GM18951 (cell line): Measurements from ENCODE around the gene TMEM222.

Experiments used
- POLR2A ChIP-seq: IDR thresholded peaks from 4 replicates; pipeline ENCODE4 v1.6.1; 2011; ENCODE audit warnings: mild to moderate bottlenecking; ENCODE audit not compliant: insufficient read length, insufficient read depth; ENCODE audit errors: extremely low read depth
- in situ Hi-C: fragments of 300-500 bp; cut with MboI; formaldehyde crosslinking; loops from one replicate; pipeline ENCODE4 v1.12.0; 2022; ENCODE audit warnings: low sequenced_read_pairs, mixed read lengths, inconsistent platforms; ENCODE audit not compliant: unreplicated experiment

TMEM222 gene

GRCh38 chr1:27341525-27342252, 19.7 kb downstream of the TMEM222 start, which contains the start of gene SYTL1:
TSS of gene SYTL1 (plus strand) at chr1:27342022. CDS start at chr1:27345335, 3,313 bp downstream.
- in situ Hi-C loops: no loop called here
- TF ChIP-seq POLR2A: peak; percentile 48

DNA sequence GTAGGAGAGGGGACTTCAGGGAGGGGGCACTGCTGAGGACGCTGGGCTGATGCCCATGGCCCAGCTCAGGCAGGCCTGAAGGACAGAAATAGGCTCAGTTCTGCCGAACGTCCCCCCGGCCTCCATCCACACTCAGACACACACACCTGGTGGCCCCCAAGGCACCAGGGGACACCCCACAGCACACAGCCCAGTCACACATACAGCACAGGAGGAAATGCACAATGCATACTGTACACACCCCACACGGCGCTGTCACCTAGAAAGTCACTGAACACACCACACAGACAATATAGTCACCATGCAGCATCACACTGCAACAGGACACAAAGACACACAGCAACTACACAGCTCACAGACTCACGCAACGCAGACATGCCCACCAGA, 20.4 kb downstream of the TMEM222 start:
- in situ Hi-C loops: no loop called here
- TF ChIP-seq POLR2A: no peak

GRCh38 chr1:27342778-27343638, 21.0 kb downstream of the TMEM222 start:
- in situ Hi-C loops: no loop called here
- TF ChIP-seq POLR2A: peak; percentile 26

- no peak for TF ChIP-seq POLR2A
- in situ Hi-C loops: no loop called here
Observed at GRCh38 chr1:27343639-27344025, 21.7 kb downstream of the TMEM222 start.

GRCh38 chr1:27345272-27345671, 23.3 kb downstream of the TMEM222 start:
- in situ Hi-C loops: no loop called here
- TF ChIP-seq POLR2A: no peak

DNA sequence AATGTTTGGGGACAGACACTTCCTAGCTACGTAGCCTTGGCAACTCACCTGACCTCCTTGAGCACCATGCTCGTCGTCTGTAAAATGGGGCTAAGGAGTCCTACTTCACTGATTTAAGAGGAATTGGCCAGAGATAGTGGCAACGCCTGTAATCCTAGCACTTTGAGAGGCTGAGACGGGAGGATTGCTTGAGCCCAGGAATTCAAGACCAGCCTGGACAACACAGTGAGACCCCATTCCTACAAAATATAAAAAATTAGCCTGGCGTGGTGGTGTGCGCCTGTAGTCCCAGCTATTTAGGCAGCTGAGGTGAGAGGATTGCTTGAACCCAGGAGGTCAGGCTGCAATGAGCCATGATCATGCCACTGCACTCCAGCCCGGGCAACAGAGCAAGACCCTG, 24.4 kb downstream of the TMEM222 start:
- in situ Hi-C loops: no loop called here
- TF ChIP-seq POLR2A: no peak

DNA sequence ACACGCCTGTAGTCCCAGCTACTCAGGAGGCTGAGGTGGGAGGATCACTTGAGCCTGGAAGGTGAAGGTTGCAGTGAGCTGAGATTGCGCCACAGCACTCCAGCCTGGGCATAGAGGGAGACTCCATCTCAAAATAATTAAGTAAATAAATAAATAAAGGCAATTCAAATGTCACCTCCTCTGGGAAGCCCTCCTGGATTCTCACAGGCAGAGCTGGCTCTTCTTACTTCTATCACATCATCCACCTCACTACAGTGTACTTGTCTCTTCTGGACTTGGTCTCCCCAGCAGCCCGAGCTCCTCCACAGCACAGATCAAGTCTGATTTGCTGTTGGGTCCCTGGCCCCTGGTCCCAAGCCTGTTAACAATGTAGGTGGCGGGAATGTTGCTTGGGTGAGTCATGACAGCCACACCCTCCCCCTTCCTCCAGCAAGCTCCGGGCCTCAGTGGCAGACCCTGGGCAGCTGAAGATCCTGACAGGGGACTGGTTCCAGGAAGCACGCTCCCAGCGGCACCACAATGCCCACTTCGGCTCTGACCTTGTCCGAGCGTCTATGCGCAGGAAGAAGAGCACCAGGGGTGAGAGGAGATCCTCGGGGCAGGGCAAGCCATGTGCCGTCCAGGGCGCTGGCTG, 25.1 kb downstream of the TMEM222 start:
- in situ Hi-C loops: no loop called here
- no peak for TF ChIP-seq POLR2A

DNA sequence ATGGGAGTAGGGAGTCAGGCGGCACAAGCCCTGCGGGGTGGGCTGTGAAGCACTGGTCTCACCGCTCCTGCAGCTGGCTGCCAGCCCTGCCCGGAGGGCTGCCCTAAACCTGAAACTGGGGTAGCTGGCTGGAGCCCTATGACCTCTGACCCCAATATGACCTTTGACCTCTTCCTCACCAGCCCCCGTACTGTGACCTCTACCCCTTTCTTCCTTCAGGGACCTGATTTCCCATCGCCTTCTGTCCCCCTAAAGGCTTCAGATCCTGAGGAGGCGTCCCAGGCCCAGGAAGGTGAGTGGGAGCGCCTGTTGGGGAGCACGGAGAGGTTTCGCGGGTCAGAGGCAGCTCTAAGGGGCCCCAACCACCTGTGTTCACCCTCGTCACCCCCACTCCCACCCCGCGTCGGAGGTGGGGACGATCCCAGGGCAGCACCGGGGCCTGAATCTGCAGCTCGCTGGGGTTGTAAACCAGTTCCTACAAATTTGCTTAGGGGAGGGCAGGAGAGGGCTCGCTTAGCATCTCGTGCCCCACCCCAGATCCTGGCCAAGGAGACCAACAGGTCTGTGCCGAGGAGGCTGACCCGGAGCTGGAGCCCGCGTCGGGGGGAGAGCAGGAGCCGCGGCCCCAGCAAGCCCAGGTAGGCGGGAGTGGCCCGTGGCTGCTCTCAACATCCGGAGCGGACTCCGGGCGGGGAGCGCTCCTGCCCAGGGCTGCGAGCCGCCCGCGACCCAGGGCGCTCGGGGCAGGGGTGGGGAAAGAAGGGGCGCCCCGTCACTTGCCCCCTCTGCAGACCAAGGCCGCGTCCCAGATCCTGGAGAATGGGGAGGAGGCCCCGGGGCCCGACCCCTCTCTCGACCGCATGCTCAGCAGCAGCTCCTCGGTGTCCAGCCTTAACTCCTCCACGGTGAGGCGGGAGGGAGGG, 27.2 kb downstream of the TMEM222 start:
- in situ Hi-C loops: no loop called here
- no peak for TF ChIP-seq POLR2A

DNA sequence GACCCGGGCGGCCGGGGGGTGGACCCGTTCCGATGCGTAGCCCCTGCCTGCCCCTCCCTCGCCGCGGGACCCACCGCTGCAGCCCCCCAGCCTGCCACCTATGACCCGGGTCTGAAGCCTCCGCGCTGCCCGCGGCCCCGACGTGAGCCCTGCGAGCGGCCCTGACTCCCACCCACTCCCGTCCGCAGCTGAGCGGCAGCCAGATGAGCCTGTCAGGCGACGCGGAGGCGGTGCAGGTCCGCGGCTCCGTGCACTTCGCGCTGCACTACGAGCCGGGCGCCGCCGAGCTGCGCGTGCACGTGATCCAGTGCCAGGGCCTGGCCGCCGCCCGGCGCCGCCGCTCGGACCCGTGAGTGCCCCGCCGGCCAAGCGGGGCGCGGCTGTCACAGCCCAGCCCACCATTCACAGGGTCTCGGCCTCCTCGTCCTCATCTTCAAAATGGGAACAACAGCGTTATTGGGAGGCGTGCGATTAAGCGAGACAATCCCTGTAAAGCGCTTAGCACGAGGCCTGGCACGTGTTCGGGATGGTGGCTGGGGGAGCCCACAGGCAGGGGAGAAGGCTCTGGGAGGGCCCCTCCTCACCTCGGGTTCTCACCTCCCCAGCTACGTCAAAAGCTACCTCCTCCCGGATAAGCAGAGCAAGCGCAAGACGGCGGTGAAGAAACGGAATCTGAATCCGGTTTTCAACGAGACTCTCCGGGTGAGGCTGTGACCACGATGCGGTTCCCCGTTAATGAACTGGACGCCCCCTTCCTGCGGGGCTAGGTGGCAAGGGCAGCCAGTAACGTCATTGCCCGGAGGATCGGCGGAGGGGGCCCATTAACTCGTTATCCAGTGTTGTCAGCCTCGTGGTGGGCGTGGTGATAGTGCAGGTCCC, 28.1 kb downstream of the TMEM222 start:
- in situ Hi-C loops: no loop called here
- no peak for TF ChIP-seq POLR2A

DNA sequence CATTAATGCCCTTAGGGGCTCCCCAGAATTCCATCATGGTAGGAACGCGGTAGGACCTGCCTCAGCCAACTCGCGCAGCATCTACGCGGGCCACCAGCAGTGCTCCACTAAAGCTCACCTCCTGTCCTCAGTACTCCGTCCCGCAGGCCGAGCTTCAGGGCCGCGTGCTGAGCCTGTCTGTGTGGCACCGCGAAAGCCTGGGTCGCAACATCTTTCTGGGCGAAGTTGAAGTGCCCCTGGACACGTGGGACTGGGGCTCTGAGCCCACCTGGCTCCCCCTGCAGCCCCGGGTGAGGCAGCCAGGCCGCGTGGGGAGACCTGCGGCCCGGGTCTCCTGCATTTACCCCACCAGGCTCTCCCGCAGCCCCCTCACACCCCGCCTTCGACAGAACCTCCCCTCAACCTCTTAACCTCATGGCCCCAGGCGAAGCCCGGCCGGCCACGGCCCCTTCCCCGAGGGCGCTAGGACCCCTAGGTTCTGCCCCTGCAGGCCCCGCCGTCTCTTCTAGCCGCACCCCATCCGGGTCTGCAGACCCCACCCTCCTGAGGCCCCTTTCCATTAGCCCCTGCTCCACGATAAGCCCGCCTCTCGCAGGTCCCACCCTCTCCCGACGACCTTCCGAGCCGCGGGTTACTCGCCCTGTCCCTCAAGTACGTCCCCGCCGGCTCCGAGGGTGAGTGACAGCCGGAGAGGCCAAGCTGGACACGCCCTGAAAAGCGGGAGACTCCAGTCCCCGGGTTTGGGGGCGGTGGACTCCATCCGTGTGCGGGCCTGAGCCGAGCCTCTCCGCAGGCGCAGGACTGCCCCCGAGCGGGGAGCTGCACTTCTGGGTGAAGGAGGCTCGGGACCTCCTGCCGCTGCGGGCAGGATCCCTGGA, 28.9 kb downstream of the TMEM222 start:
- no peak for TF ChIP-seq POLR2A
- in situ Hi-C loops: no loop called here
